Karpas-422 (cell line): ENCODE measurements around the gene FAM120AOS. TPM values are rescaled to one million over a fixed set of nuclear protein-coding genes. Genes with fewer than 3 reads are reported as not detected.
"Not testable (repeated sequence)": the region's sequence is repeated elsewhere in the genome, so short reads cannot be mapped to it uniquely, and the experiment has no call there.

ENCODE experiments used
- DNase-seq: peaks from one replicate; pipeline ENCODE4 v3.0.0-alpha.2; 2015
- H2AFZ ChIP-seq: fragments of 200-600 bp; sonication (generic); 2 replicates; pipeline ENCODE4 v1.6.1; 2014; ENCODE audit warnings: antibody characterized with exemption, low read length, mixed read lengths
- H3K27ac ChIP-seq: fragments of 200-600 bp; sonication (generic); 2 replicates; pipeline ENCODE4 v1.5.1; 2014; ENCODE audit warnings: mild to moderate bottlenecking, low read length, moderate library complexity
- H3K27me3 ChIP-seq: fragments of 200-600 bp; sonication (generic); 2 replicates; pipeline ENCODE4 v1.6.1; 2014; ENCODE audit warnings: low read length, mixed read lengths
- H3K36me3 ChIP-seq: fragments of 200-600 bp; sonication (generic); 2 replicates; pipeline ENCODE4 v1.6.1; 2014; ENCODE audit warnings: low read length, mixed read lengths; ENCODE audit not compliant: insufficient read depth
- H3K4me1 ChIP-seq: fragments of 200-600 bp; sonication (generic); 2 replicates; pipeline ENCODE4 v1.6.1; 2014; ENCODE audit warnings: mild to moderate bottlenecking, low read length, mixed read lengths
- H3K4me2 ChIP-seq: fragments of 200-600 bp; sonication (generic); 2 replicates; pipeline ENCODE4 v1.6.1; 2014; ENCODE audit warnings: low read length, low read depth, mild to moderate bottlenecking; ENCODE audit not compliant: poor library complexity, severe bottlenecking
- H3K4me3 ChIP-seq: fragments of 200-600 bp; sonication (generic); 2 replicates; pipeline ENCODE4 v1.5.1; 2014; ENCODE audit warnings: mild to moderate bottlenecking, antibody characterized with exemption, low read length, mixed read lengths
- H3K79me2 ChIP-seq: fragments of 200-600 bp; sonication (generic); 2 replicates; pipeline ENCODE4 v1.6.1; 2014; ENCODE audit warnings: mild to moderate bottlenecking, low read length, mixed read lengths
- H3K9ac ChIP-seq: fragments of 200-600 bp; sonication (generic); 2 replicates; pipeline ENCODE4 v1.6.0; 2014; ENCODE audit warnings: low read length
- H3K9me2 ChIP-seq: fragments of 200-600 bp; sonication (generic), shearing (Covaris generic); replicated peaks from 2 replicates; pipeline ENCODE4 v1.6.0; 2014; ENCODE audit warnings: mild to moderate bottlenecking, low read length, moderate library complexity; ENCODE audit not compliant: insufficient read depth
- H3K9me3 ChIP-seq: fragments of 300-700, 200-600 bp; sonication (generic); 2 replicates; pipeline ENCODE4 v1.6.1; 2014; ENCODE audit warnings: low read length, mixed read lengths
- H4K20me1 ChIP-seq: fragments of 200-600 bp; sonication (generic); 2 replicates; pipeline ENCODE4 v1.6.1; 2014; ENCODE audit warnings: mild to moderate bottlenecking, antibody characterized with exemption, low read length, low read depth; ENCODE audit not compliant: insufficient read depth
- total RNA-seq: library from RNA; depleted of rRNA; stranded (reverse); fragments of >200 nt; shearing (Covaris generic); gene quantifications from 2 replicates; pipeline ENCODE4 v1.2.3, GENCODE V29; 2014; ENCODE audit warnings: low replicate concordance

FAM120AOS gene
- total RNA-seq, 1 experiment from 2014 or later: 47.1 TPM

DNA sequence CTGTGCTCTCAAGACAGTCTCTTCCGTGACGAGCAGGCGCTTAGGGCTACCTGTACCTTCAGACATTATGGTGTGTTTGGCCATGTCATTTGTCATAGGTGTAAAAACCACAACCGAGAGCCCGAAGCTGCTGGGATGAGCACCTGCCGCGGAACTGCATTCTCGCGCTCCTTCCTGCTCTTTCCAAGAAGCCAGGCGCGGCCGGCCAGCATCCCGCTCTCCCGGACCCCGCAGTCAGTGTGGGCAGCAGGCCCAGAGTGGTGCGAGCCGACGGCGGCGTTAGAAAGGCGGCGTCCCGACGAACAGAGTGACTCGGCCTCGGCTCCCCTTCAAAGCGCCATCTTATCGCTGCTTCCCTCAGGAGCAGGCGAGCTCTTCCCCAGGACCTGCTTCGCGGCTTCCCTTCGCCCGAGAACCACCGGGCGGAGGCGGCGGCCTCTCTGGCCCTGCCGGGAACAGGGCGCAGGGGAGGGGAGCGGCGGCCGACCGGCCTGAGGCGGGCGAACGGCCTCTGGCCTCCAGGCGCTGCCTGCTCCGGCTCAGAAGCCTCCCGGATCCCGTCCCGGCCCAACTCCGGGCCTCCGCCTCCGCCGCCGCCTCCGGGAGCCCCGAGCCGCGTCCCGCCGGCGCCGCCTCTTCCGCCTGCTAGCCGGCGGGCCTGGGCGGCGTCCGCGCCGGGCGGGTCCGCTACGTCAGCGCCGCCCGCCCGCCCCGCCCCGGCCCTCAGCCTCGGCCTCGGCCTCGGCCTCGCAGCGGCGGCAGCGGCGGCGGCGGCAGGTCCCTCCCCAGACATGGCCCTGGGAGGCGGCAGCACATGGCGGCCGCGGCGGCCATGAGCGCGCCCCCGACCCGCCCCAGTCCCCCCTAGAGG, 2.2 kb downstream of the FAM120AOS start, which contains the start of gene FAM120A:
FAM120A (plus strand) TSS at position 741 of the 871 bp plus-strand sequence. CDS start 231 bp downstream, outside the sequence.
- Histone ChIP-seq H3K36me3 (peaks cover 35% of the 10 kb centered on the region), H3K27ac (peak within 1 kb of the TSS; percentile 74), H4K20me1 (peaks cover 12% of the 10 kb centered on the region), H3K9ac (peak within 1 kb of the TSS; percentile 89), H3K4me1 (peaks cover 30% of the 10 kb centered on the region), H3K9me3 (no peaks in the 10 kb centered on the region), H3K9me2 (no peaks in the 10 kb centered on the region), H3K27me3 (no peaks in the 10 kb centered on the region), H3K79me2 (peaks cover 56% of the 10 kb centered on the region), H3K4me2 (peak within 1 kb of the TSS; percentile 83), H3K4me3 (peak within 1 kb of the TSS; percentile 89), H2AFZ (peak within 1 kb of the TSS; percentile 14; the same call in 1 of the 2 replicates)
- peak; percentile 92 for DNase-seq

DNA sequence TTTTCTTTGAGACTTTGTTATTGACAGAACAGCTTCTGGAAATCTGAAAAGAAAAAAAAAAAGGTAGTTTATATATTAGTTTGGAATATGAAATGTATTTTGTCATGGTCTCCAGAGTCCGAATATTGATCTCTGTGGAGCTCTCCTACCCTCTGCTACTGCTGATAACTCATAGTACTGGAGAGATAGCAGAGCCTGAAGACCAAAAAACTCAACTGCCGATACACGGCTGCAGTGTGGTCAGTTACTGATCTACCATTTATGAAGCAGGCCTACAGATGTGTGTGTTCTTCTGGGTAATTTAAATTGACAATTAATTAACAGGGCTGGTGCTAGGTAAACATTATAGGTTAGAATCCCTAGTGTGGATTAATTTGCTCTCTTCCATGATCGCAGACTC, 5.7 kb downstream of the FAM120AOS start:
- Histone ChIP-seq H3K79me2 (peaks cover 22% of the 10 kb centered on the region), H3K9me3 (no peaks in the 10 kb centered on the region), H3K9ac (no peak overlapping the region), H3K9me2 (no peaks in the 10 kb centered on the region), H3K4me1 (peaks cover 6% of the 10 kb centered on the region), H3K4me2 (no peak overlapping the region), H3K27me3 (no peaks in the 10 kb centered on the region), H3K36me3 (peaks cover 28% of the 10 kb centered on the region), H4K20me1 (no peaks in the 10 kb centered on the region; the same call in 1 of the 2 replicates), H3K4me3 (no peak overlapping the region), H2AFZ (no peak overlapping the region), H3K27ac (no peak overlapping the region)
- no peak for DNase-seq

DNA sequence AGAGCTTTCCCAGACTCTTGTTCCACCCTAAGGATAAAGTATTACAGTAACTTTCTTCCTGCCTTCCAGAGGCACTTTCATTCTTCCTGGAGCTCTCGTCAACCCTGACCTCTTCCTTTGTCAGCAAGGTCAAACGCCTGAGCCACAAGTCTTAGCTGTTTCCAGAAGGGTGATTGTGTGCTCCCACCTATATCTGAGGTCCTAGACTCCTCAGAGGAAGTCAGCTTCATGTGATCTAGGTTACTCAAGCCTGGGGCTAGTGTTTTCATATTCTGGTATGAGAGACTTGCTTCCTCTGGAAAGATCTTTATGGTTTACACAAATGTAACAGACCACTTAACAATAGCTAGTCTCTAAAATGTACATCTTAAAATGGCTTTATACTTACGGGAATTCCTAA, 7.3 kb downstream of the FAM120AOS start:
- Histone ChIP-seq H3K4me3 (no peak overlapping the region), H3K9me2 (no peaks in the 10 kb centered on the region), H4K20me1 (no peaks in the 10 kb centered on the region; the same call in 1 of the 2 replicates), H3K79me2 (peaks cover 11% of the 10 kb centered on the region), H3K27me3 (no peaks in the 10 kb centered on the region), H2AFZ (no peak overlapping the region), H3K9ac (no peak overlapping the region), H3K4me1 (peaks cover 6% of the 10 kb centered on the region), H3K9me3 (no peaks in the 10 kb centered on the region), H3K27ac (no peak overlapping the region), H3K36me3 (peaks cover 28% of the 10 kb centered on the region), H3K4me2 (no peak overlapping the region)
- DNase-seq: no peak

DNA sequence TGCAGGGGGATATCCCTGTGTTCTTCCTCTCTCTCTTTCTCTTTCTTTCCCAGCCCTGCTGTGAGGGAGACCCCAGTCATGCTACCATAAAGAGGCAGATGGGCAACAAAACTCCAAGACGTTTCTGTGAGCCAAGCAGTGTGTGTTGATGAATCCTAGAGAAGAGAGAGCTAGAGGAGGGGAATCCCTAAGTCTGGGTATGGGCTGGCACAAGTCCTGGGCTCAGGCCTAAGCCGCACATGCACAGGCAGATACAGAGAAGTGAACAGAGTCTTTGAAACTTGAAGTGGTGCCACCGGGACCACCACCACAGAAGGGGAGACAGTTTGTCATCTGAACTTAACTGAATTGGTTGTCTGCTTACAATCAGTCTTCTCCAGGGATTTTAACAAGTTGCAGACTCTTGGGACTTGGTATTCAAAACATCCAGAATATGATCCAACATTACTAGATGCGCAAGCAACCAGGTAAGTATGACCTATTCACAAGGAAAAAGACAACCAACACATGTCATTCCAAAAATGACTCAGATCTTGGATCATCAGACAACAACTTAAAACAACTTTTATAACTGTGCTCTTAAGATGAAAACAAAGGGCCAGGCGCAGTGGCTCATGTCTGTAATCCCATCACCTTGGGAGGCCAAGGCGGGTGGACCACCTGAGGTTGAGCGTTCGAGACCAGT, 12.3 kb downstream of the FAM120AOS start:
- H3K4me3 ChIP-seq: no peak overlapping the region
- no peaks in the 10 kb centered on the region for H4K20me1 ChIP-seq
- no peaks in the 10 kb centered on the region for H3K27me3 ChIP-seq
- H3K4me1 ChIP-seq: no peaks in the 10 kb centered on the region
- H3K9me2 ChIP-seq: no peaks in the 10 kb centered on the region
- no peaks in the 10 kb centered on the region for H3K9me3 ChIP-seq
- no peaks in the 10 kb centered on the region for H3K79me2 ChIP-seq
- H3K4me2 ChIP-seq: no peak overlapping the region
- H3K36me3 ChIP-seq: peaks cover 1% of the 10 kb centered on the region; the same call in 1 of the 2 replicates
- H3K9ac ChIP-seq: no peak overlapping the region
- no peak overlapping the region for H2AFZ ChIP-seq
- no peak overlapping the region for H3K27ac ChIP-seq
- no peak for DNase-seq

DNA sequence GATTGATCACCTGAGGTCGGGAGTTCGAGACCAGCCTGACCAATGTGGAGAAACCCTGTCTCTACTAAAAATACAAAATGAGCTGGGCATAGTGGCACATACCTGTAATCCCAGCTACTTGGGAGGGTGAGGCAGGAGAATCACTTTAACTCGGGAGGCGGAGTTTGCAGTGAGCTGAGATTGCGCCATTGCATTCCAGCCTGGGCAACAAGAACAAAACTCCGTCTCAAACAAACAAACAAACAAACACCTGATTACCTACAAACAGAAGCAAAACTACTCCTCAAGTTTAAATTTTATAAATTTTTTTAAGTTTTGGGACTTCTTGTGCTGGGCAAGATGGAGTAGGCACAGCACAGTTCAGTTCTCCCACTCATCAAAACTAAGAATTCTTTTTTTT, 14.1 kb downstream of the FAM120AOS start:
- not testable (repeated sequence) for H3K9me3 ChIP-seq, H4K20me1 ChIP-seq, H3K9me2 ChIP-seq, H3K36me3 ChIP-seq, DNase-seq, H3K4me1 ChIP-seq, H3K4me2 ChIP-seq, H3K27ac ChIP-seq, H3K4me3 ChIP-seq, H3K79me2 ChIP-seq, H3K9ac ChIP-seq, H3K27me3 ChIP-seq, H2AFZ ChIP-seq

DNA sequence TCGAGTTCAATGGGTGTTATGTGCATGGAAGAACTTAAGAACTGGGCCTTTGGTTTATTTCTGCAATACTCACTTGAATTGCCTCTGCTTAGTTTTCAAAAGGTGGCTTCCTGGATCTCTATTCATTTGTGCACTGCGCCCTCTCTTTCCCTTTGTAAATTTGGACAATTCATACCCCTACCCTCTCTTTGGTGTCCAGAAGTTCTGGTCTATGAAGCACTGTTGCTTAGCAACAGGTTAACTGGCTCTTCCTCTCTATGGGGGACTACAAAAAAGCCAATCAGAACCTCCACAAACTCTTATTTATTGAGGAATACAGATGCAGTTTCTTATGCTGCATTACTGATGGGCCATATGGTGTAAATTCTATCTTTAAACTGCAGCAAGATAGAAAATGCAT, 15.4 kb downstream of the FAM120AOS start:
- Histone ChIP-seq H3K36me3 (no peaks in the 10 kb centered on the region), H3K9ac (no peak overlapping the region), H3K4me1 (no peaks in the 10 kb centered on the region), H3K9me2 (no peaks in the 10 kb centered on the region), H3K79me2 (no peaks in the 10 kb centered on the region), H3K27me3 (no peaks in the 10 kb centered on the region), H3K27ac (no peak overlapping the region), H3K4me3 (no peak overlapping the region), H3K9me3 (no peaks in the 10 kb centered on the region), H2AFZ (no peak overlapping the region), H4K20me1 (no peaks in the 10 kb centered on the region), H3K4me2 (no peak overlapping the region)
- no peak for DNase-seq

DNA sequence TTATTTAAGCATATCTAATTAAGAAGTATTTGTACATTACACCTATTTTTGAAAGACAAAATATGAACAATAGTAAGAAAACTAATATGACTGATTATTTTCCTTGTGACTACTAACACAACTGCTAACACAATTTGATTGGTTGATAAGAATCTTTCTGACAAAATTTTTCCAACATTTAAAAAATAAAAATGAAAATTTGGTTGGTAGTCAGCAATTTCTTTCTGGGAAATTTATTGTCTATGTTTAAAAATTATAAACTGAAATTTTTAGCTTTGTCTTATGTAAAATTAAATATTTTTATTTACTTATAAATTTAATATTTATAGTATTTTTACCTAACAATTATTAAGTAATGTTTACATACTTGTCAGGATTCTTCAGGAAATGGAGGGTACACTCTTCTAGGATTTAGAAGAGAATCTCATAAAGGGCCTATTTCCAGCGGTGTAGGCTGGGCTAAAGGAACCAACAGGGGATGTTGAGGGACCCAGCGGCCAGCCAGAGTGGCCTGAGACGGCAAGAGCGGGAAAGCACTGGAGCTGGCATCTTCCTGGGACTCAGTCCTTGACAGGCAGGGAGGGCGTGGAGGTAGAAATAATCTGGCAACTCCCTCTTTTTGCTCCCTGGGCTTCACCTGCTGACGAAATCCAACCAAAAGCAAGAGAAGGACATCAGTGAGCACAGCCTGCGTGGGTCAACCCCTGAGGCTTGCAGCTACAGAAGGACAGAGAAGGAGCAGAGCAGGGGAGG, 16.6 kb downstream of the FAM120AOS start:
- Histone ChIP-seq H3K9me3 (no peaks in the 10 kb centered on the region), H2AFZ (no peak overlapping the region), H3K9me2 (no peaks in the 10 kb centered on the region), H3K4me2 (no peak overlapping the region), H4K20me1 (no peaks in the 10 kb centered on the region), H3K27ac (no peak overlapping the region), H3K27me3 (no peaks in the 10 kb centered on the region), H3K4me3 (no peak overlapping the region), H3K4me1 (no peaks in the 10 kb centered on the region), H3K36me3 (no peaks in the 10 kb centered on the region), H3K79me2 (no peaks in the 10 kb centered on the region), H3K9ac (no peak overlapping the region)
- DNase-seq: peak; percentile 4

DNA sequence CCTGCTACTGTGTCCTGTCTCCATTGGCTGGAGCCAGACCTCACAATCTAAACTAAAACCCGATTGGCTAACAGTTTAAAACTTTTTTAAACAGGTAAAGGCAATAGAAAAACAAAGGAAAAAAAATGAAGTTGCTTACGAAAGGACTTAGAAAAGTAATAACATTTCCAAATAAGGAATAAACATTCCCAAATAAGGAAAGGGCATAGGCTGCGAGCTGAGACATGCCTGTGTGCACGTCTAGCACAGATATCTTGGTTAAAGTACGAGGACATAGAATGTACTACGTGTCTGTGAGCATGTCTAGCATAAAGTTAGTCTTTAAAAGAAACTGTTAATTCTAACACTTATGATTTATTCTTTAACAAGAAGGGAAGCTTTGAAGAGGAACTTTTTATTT, 17.2 kb downstream of the FAM120AOS start:
- Histone ChIP-seq H3K36me3 (no peaks in the 10 kb centered on the region), H3K4me3 (no peak overlapping the region), H2AFZ (no peak overlapping the region), H3K4me1 (no peaks in the 10 kb centered on the region), H3K9ac (no peak overlapping the region), H3K27me3 (no peaks in the 10 kb centered on the region), H3K9me2 (no peaks in the 10 kb centered on the region), H3K4me2 (no peak overlapping the region), H3K79me2 (no peaks in the 10 kb centered on the region), H4K20me1 (no peaks in the 10 kb centered on the region), H3K27ac (no peak overlapping the region), H3K9me3 (no peaks in the 10 kb centered on the region)
- DNase-seq: no peak
